Left lung (tissue), 14 donors: ENCODE measurements around the gene IFT81. TPM values are rescaled to one million over a fixed set of nuclear protein-coding genes. Genes with fewer than 3 reads are reported as not detected.
A peak's percentile ranks its signal among the peaks of the same experiment; 100 is the strongest.

Experiments
- ATAC-seq: fragments of 200-7000 bp; cut with Tn5 transposase; one replicate; pipeline ENCODE4 v1.9.1; 2020; ENCODE audit warnings: moderate library complexity
- DNase-seq, 4 donors: peaks; one replicate each; pipeline ENCODE4 v3.0.0-alpha.2; 2013 to 2020
- H3K27ac ChIP-seq, 2 donors: fragments of 200-600 bp; sonication (generic) in 1 of 2; one replicate each; pipeline versions ENCODE4 v1.5.0 to v1.8.0; 2020 to 2021
- H3K27me3 ChIP-seq, 2 donors: fragments of 200-600 bp; sonication (generic) in 1 of 2; one replicate each; pipeline versions ENCODE4 v1.5.0 to v1.8.0; 2020 to 2021
- H3K36me3 ChIP-seq, 2 donors: fragments of 200-600 bp; sonication (generic) in 1 of 2; one replicate each; pipeline versions ENCODE4 v1.5.0 to v1.8.0; 2020 to 2021
- H3K4me1 ChIP-seq, 2 donors: fragments of 200-600 bp; one replicate each; pipeline ENCODE4 v1.8.0; 2021
- H3K4me3 ChIP-seq, 2 donors: fragments of 200-600 bp; sonication (generic) in 1 of 2; one replicate each; pipeline versions ENCODE4 v1.5.0 to v1.8.0; 2020 to 2021; ENCODE audit warnings: mild to moderate bottlenecking in 1 of 2
- H3K9me3 ChIP-seq, 2 donors: fragments of 200-600 bp; sonication (generic) in 1 of 2; one replicate each; pipeline versions ENCODE4 v1.5.0 to v1.8.0; 2020 to 2021
- CTCF ChIP-seq, 2 donors: fragments of 200-600 bp; sonication (generic) in 1 of 2; IDR thresholded peaks; one replicate each; pipeline versions ENCODE4 v1.5.0 to v1.8.0; 2021; ENCODE audit warnings: antibody characterized with exemption in 2 of 2
- intact Hi-C, 2 donors: fragments of 100-400 bp; cut with DNase I; formaldehyde crosslinking; loops; one replicate each; pipeline versions ENCODE4 v1.11.2 to v1.14.2; 2022
- long read RNA-seq, 12 donors: library from polyadenylated mRNA in 2 of 12; unstranded in 2 of 12; transcript quantifications; one replicate each; pipeline ENCODE4 v2.0.0 and lab custom pipeline, GENCODE V29; 2019 to 2026
- polyA plus RNA-seq, 6 donors: library from polyadenylated mRNA; unstranded; fragments of 120-200 nt; gene quantifications; one replicate each; pipeline ENCODE4 v1.2.1, GENCODE V29; 2013; ENCODE audit not compliant: insufficient read length in 6 of 6
- total RNA-seq, 2 donors: library from RNA; stranded (reverse); fragmentation: NEBNext Ultra II Directional; extraction: Animal tissue kit (Norgen Biotek cat#: 25700); gene quantifications; one replicate each; pipeline ENCODE4 v1.2.1, GENCODE V29; 2021
- donor health status: DM: no; HTN: yes; CAD: no.
- donor health status: DM: no; HTN: no; CAD: no.

The IFT81 gene, protein sequence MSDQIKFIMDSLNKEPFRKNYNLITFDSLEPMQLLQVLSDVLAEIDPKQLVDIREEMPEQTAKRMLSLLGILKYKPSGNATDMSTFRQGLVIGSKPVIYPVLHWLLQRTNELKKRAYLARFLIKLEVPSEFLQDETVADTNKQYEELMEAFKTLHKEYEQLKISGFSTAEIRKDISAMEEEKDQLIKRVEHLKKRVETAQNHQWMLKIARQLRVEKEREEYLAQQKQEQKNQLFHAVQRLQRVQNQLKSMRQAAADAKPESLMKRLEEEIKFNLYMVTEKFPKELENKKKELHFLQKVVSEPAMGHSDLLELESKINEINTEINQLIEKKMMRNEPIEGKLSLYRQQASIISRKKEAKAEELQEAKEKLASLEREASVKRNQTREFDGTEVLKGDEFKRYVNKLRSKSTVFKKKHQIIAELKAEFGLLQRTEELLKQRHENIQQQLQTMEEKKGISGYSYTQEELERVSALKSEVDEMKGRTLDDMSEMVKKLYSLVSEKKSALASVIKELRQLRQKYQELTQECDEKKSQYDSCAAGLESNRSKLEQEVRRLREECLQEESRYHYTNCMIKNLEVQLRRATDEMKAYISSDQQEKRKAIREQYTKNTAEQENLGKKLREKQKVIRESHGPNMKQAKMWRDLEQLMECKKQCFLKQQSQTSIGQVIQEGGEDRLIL
- 10 to 100 TPM; 11.0 to 13.2 TPM for total RNA-seq
- 10 to 100 TPM; 37.6 to 47.6 (median 42.0) TPM for polyA plus RNA-seq
- long read RNA-seq, donor 1, partial matches to known transcripts, result 5 of 9 reads
- long read RNA-seq, donor 1, other reads (novel, unspliced or antisense), result 0 of 9 reads
- long read RNA-seq, donor 2, partial matches to known transcripts, result 0 of 3 reads
- long read RNA-seq, donor 2, other reads (novel, unspliced or antisense), result 0 of 3 reads
- long read RNA-seq, donor 3, partial matches to known transcripts, result 0 of 4 reads
- long read RNA-seq, donor 3, other reads (novel, unspliced or antisense), result 0 of 4 reads
- long read RNA-seq, donor 4, partial matches to known transcripts, result 3 of 4 reads
- long read RNA-seq, donor 4, other reads (novel, unspliced or antisense), result 0 of 4 reads
- long read RNA-seq, donor 5, partial matches to known transcripts, result 0 of 1 reads
- long read RNA-seq, donor 5, other reads (novel, unspliced or antisense), result 0 of 1 reads
- long read RNA-seq, donor 6, partial matches to known transcripts, result 12 of 16 reads
- long read RNA-seq, donor 6, other reads (novel, unspliced or antisense), result 0 of 16 reads
- long read RNA-seq, donor 7, partial matches to known transcripts, result 0 of 5 reads
- long read RNA-seq, donor 7, other reads (novel, unspliced or antisense), result 0 of 5 reads
- long read RNA-seq, donor 8, partial matches to known transcripts, result 0 of 3 reads
- long read RNA-seq, donor 8, other reads (novel, unspliced or antisense), result 0 of 3 reads
- long read RNA-seq, donor 9, partial matches to known transcripts, result 0 of 1 reads
- long read RNA-seq, donor 9, other reads (novel, unspliced or antisense), result 0 of 1 reads
- long read RNA-seq, donor 10, partial matches to known transcripts, result 2 of 2 reads
- long read RNA-seq, donor 10, other reads (novel, unspliced or antisense), result 0 of 2 reads
- long read RNA-seq, donor 11, partial matches to known transcripts, result 0 of 1 reads
- long read RNA-seq, donor 11, other reads (novel, unspliced or antisense), result 0 of 1 reads
- long read RNA-seq, donor 12, partial matches to known transcripts, result 0 of 1 reads
- long read RNA-seq, donor 12, other reads (novel, unspliced or antisense), result 0 of 1 reads

DNA sequence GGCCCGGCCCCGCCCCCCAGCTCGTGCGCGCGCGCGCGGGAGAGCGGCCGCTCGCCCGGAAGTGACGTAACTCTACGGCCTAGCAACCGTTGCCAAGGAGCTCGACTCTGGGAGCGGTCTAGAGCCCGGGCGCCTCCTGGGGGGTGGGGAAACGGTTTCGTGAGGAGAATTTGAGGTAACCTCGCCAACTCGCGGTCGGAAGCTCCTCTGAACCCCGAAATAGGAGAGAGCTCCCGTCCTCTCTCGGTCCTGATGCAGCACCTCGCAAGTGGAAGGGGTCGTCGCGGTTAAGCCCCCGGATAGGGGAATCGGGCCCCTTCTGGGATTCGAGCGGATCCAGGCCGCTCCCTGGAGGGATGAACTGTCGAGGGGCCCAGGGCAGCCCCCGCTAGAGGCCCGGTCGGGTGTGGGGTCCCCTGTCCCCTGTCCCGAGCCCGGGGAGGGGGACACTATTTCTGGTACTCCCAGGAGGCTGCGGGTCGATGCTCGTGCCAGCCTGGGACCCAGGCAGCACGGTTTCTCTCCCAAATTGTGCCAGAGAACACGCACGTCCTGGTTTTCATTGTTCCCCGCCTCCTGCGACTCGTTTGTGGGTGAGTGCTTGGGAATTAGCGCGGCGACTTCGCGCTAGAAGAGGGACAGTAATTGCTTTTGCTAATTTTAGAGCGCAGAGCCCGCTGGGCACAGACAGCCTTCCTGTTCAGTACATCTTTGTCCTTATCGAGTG is at the start of gene IFT81:
IFT81 (plus strand) TSS at position 89 of the 727 bp plus-strand sequence. CDS start 3,024 bp downstream, outside the sequence.
- Histone ChIP-seq H3K9me3 (no peaks in the 10 kb centered on the region), H3K4me1 (peaks cover 4 to 11% of the 10 kb centered on the region in 2 donors), H3K4me3 (peak within 1 kb of the TSS; percentile 84 to 95), H3K27me3 (no peaks in the 10 kb centered on the region), H3K27ac (peak within 1 kb of the TSS; percentile 88 to 90), H3K36me3 (no peaks in the 10 kb centered on the region)
- intact Hi-C loops, result no loop called here
- DNase-seq (peak; percentile 94 to 98 (median 96)), ATAC-seq (peak; percentile 98)
- no peak for TF ChIP-seq CTCF (IDR thresholded peaks at IDR 0.05)

DNA sequence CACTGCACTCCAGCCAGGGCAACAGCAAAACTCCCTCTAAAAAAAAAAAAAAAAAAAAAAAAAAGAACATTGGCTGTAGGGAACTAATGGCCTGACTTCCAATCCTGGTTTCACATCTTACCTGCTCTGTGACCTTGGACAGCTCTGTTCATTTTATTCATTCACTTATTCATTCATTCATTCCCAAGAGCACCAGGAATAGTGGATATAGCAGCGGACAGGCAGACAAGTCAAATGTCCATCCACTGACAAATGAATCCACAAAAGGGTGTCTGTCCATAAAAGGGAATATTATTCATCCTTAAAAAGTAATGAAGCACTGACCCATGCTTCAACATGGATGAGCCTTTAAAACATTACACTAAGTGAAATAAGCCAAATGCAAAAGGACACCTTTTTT is 48.3 kb upstream of the IFT81 start:
- no peak overlapping the region for H3K4me3 ChIP-seq
- peaks cover 2 to 22% of the 10 kb centered on the region in 2 donors for H3K4me1 ChIP-seq
- no peaks in the 10 kb centered on the region for H3K27me3 ChIP-seq
- H3K9me3 ChIP-seq, result no peaks in the 10 kb centered on the region
- DNase-seq, result no peak
- intact Hi-C loops, result no loop called here
- no peak for TF ChIP-seq CTCF (IDR thresholded peaks at IDR 0.05)
- no peaks in the 10 kb centered on the region for H3K36me3 ChIP-seq
- H3K27ac ChIP-seq, result no peak overlapping the region
- no peak for ATAC-seq

DNA sequence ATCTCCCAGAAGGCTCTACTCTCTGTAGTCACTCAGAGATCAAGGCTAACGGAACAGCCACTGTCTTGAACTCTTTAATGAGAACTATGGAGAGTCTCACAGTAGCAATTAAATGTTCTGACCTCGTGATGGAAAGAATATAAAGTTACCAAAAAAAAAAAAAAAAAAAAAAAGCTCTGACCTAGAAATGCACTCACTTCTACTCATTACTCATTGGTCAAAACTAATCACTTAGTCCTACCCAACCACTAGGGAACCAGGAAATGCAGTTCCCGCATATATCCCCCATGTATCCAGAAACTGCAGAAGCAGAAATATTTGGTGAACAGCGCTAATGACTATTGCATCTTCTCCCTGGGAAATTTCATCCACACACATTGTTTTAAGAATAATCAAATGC is 46.4 kb upstream of the IFT81 start:
- H3K27ac ChIP-seq, result no peak overlapping the region
- ATAC-seq (no peak), DNase-seq (no peak)
- no peak overlapping the region for H3K4me3 ChIP-seq
- peaks cover 2 to 21% of the 10 kb centered on the region in 2 donors for H3K4me1 ChIP-seq
- no peaks in the 10 kb centered on the region for H3K9me3 ChIP-seq
- no peaks in the 10 kb centered on the region for H3K27me3 ChIP-seq
- no peak for TF ChIP-seq CTCF (IDR thresholded peaks at IDR 0.05)
- no peaks in the 10 kb centered on the region for H3K36me3 ChIP-seq
- intact Hi-C loops, result no loop called here
